ENCODE data around the gene FAM174B.

DNA sequence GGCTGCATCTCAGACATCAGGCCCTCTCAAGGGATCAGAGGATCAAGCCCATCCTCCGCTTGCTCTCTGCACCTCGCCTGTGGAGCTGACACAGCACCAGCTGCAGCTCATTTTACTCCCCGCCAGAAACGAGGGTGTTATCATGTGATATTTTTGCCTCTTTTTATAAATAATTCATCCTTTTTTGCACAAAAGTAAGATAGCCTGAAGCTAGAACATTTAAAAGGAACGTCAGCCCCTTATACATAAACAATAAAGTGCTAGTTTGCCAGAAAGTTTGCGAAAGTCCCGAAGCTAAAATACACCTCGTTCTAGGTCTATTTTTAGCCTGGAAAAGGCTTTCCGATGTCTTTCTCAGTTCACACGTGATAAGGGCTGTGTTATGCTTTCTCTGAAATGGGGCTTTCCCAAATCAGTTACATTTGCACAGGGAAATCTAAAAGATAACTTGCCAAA is 9.6 kb upstream of the FAM174B start:
- TF ChIP-seq, protein P1, sequence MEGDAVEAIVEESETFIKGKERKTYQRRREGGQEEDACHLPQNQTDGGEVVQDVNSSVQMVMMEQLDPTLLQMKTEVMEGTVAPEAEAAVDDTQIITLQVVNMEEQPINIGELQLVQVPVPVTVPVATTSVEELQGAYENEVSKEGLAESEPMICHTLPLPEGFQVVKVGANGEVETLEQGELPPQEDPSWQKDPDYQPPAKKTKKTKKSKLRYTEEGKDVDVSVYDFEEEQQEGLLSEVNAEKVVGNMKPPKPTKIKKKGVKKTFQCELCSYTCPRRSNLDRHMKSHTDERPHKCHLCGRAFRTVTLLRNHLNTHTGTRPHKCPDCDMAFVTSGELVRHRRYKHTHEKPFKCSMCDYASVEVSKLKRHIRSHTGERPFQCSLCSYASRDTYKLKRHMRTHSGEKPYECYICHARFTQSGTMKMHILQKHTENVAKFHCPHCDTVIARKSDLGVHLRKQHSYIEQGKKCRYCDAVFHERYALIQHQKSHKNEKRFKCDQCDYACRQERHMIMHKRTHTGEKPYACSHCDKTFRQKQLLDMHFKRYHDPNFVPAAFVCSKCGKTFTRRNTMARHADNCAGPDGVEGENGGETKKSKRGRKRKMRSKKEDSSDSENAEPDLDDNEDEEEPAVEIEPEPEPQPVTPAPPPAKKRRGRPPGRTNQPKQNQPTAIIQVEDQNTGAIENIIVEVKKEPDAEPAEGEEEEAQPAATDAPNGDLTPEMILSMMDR (IDR thresholded peaks at IDR 0.05): no peak
- TF ChIP-seq POLR2A (IDR thresholded peaks at IDR 0.05) (no peak), POLR2AphosphoS5 (IDR thresholded peaks at IDR 0.05) (peak; percentile 49 to 66 (median 55))
